Brain pericyte (primary cell): ENCODE measurements around the gene NDUFB4.
"Not testable (repeated sequence)": the region's sequence is repeated elsewhere in the genome, so short reads cannot be mapped to it uniquely, and the experiment has no call there.

Experiments
- DNase-seq: peaks from one replicate; pipeline ENCODE4 v3.0.0-alpha.2; 2012; ENCODE audit warnings: low read depth, low spot score

NDUFB4 gene

DNA sequence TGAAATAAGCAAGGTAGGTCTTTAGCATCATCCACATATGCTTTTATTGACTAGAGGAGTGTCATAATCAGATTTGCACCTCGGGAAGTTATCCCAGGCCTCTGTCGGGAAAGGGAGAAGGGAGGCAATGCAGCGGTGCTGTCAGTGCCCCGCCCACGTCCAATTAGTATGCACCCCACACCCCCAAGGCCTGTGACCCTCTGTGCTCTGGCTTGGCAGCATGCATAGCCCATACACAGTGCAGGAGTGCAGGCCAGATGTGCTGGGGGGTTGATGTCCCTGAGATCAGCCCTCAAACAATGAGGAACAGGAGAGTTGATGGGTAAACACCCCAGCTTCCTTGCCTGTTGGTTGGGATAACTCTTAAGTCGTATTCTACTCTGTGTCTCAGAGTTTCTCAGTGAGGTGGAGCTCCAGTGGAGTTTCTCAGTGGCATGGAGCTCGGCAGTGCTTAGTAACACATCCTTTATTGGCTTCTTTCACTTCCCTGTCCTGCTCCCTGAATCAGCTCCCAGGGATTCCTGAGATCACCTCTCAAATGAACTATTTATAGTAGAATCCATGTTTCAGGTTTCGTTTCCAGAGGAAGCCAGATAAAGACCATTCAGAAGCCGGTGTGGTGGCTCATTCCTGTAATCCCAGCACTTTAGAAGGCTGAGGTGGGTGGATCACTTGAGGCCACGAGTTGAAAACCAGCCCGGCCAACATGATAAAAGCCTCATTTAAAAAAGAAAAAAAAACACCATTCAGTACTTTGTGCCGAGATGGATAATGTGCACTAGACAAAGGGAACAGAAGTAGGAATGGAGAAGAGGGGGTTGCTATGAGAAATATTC lies 26.7 kb upstream of the NDUFB4 start:
- no peak for DNase-seq

DNA sequence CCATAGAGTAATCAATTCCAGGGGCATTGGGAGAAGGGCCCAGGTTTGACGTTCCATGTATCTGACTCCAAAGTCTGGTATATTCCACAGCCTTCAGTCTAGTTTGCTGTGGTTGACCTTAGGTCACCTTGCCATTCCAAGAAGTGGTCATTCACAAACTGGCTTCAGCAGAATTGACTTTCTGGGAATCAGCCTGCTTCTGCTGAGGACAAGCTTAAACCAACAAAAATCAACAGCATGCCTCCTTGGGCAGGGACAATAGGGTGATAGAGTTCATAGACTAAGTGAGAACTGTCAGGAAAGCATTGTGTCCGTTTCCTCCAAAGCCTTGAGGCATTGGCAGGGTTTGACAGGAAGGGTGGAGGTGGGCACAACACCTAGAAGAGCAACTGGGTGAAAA lies 24.1 kb upstream of the NDUFB4 start:
- DNase-seq, result no peak

- DNase-seq, result no peak
Measured at GRCh38 chr3:120587332-120587975, 8.7 kb upstream of the NDUFB4 start.

- no peak for DNase-seq
Measured at GRCh38 chr3:120595788-120596115, 384 bp upstream of the NDUFB4 start.

- no peak for DNase-seq
Measured at GRCh38 chr3:120596853-120597223, 702 bp downstream of the NDUFB4 start.

DNA sequence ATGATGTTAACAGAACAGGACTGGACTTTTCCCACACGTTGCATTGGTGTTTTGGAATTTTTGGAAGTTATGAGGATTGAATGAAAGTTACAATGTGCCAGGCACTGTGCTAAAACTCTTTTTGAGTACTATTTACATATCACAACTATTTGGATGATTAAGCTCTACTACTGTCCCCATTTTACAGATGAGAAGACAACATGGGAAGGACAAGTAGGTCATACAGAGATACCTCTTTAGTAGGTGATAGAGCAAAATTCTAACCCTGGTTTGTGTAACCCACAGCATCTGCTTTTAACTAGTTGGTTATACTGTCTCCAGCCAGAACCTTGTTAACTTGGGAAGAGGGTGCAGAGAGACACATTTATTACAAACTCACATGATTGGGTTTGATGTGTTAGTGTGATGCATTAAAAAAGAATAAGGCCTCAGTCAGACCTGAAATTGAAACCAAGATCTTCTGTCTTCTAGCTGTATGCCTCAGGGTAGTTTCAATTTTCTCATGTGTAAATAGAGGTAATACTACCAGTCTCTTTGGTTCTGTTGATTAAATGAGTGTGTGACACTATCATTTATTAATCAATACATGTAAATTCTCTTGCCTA lies 1.4 kb downstream of the NDUFB4 start:
- no peak for DNase-seq

GRCh38 chr3:120599211-120599610 lies 3.1 kb downstream of the NDUFB4 start:
- no peak for DNase-seq

- no peak for DNase-seq
Measured at GRCh38 chr3:120601554-120601953, 5.4 kb downstream of the NDUFB4 start.

DNA sequence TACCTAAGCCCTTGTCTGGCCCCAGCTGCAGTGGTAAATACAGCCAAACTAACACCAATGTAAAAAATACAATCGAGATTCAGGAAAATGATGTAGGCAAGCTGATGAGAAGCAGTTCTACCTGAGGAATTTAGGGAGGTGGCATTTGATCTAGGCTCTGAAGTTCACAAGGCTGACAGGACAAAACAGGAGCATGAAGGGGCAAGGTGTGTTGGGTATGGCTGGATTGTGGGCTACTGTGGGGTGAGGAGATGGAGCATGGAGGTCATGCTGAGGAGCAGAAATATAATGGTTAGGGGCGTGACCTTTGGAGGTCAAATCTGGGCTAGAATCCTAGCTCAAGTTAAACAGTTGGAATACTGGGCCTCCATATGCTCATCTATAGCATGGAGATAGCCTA lies 6.5 kb downstream of the NDUFB4 start:
- DNase-seq, result no peak

DNA sequence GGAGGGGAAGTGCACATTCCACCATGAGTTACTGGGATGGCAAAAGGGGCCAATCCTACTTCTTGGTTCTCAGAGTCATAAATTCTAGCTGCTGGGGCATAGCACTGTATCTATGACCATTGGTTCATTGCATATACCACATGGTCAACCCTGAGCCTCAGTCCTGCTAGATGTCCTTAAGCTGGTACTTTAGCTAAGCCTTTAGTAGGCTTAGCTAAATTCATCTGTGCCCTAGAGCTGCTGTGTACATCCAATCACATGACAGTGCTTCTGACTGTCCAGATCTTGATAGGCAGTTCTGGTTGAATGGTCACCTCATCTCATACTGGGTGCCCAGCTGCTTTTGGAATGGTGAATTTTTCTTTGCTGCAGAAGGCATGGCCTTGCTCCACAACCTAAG lies 8.2 kb downstream of the NDUFB4 start:
- DNase-seq, result no peak

- DNase-seq, result no peak
Measured at GRCh38 chr3:120604784-120605183, 8.6 kb downstream of the NDUFB4 start.

GRCh38 chr3:120608506-120608905 lies 12.4 kb downstream of the NDUFB4 start:
- no peak for DNase-seq

DNA sequence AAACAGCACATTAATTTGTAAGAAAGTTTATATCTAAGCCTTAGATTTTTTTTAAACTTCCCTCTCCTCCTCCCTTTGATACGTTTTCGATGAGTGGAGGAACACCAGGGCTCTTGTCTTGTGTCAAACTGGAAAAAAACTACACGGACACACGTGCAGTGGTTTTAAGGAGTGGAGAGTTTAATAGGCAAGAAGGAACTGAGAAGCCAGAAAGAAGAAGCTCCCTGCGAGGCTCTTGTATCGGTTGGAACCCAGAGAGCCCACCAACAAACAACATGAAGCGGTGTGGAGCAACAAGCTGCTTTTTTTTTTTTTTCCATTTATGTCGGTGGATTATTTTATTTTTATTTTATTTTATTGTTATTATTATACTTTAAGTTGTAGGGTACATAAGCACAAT lies 18.6 kb downstream of the NDUFB4 start:
- no peak for DNase-seq

DNA sequence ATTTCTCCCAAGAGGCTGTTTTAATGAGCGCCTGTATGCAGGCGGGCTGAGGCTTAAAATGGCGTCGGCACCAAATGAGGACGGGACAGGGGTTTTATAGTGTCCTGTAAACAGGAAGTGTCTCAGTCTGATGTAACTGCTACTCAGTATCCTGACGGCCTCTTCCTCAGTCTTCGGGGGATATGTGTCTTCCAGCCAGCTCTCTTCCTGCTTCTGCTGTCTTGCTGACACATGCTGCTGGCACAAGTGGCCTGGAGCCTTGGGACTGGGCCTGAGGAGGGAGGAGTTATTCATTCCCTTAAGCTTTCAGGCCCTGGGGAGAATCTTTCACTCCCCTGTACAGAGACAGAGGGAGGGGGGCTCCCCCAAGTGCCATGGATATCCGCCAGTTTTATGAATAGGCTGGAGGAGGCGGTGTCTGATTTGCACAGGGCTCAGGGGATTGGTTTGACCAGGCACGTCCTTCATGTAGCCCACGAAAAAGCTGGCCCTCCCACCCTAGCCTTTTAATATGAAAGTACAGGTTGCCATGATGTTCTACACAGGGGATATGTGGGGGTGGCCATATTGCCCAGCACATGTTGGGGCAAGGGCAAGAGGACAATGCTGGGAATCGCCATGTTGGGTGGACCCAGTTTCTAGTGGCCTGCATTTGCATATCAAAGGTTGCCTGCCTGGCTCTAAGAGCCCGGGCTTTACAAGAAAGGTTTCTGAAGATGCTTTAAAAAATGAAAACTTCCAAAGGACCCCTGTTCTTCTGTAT lies 19.9 kb downstream of the NDUFB4 start:
- no peak for DNase-seq

- DNase-seq, result not testable (repeated sequence)
Measured at GRCh38 chr3:120616745-120617144, 20.6 kb downstream of the NDUFB4 start.

- no peak for DNase-seq
Measured at GRCh38 chr3:120622457-120622856, 26.3 kb downstream of the NDUFB4 start.

GRCh38 chr3:120622870-120623726 lies 27.0 kb downstream of the NDUFB4 start:
- no peak for DNase-seq

DNA sequence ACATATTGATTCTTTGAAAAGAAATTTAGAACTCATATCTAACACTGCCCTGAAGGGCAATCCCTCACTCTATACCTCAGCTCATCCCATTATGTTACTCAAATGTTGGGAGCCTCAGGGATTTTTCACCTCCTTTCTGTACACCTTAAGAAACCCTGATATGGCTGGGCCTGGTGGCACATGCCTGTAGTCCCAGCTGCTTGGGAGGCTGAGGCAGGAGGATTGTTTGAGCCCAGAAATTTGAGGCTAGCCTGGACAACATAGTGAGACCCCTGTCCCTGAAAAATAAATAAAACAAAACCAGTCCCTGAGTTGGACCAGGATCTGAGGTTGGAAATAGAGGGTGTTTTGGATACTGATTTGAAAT lies 27.6 kb downstream of the NDUFB4 start:
- no peak for DNase-seq

- no peak for DNase-seq
Measured at GRCh38 chr3:120625159-120625586, 29.0 kb downstream of the NDUFB4 start.

GRCh38 chr3:120634539-120634938 lies 38.4 kb downstream of the NDUFB4 start:
- no peak for DNase-seq

DNA sequence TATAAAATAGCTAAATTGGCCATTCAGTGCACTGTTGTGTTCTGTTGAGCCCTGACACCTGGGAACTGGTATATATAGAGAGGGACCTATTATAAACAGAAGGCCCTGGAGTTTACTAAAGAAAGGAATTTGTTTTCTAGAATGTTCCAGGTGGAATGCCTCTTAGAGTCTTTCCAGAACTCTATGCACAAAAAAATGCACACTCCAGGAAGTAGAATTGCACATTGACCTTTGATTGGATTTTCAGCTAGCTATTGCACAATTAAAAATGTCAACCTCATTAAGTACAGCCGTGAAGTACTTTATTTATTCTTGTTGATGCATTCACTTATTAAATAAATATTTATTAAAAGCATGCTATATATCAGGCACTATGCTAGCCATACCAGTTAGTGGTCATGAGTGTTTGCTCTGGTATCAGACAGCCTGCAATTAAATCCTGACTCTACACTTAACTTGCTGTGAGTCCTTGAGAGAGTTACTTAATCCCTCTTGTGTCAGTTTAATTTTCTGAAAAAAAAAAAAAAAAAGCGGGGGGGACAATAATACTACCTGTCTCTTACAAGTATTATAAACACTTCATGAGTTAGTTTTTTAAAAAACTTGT lies 40.8 kb downstream of the NDUFB4 start:
- DNase-seq, result no peak
